HUDEP-2 (cell line): ENCODE measurements around the gene FTSJ3.
"Not testable (repeated sequence)": the region's sequence is repeated elsewhere in the genome, so short reads cannot be mapped to it uniquely, and the experiment has no call there.

Experiments used
- DNase-seq, 76 experiments: peaks; one replicate each; lab custom pipeline; 2025; ENCODE audit not compliant: unreplicated experiment in 76 of 76; lab: John Stamatoyannopoulos, UW

The FTSJ3 gene

DNA sequence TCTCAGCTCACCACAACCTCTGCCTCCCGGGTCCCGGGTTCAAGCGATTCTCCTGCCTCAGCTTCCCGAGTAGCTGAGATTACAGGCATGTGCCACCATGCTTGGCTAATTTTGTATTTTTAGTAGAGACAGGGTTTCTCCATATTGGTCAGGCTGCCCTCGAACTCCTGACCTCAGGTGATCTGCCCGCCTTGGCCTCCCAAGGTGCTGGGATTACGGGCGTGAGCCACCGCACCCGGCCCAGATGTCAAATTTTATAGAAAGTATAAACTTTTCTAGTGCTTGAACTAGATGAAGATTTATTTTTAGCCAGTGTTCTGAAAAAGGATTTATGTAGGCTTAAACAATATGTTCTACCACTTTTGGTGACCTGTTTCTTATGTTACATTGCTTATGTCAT is 31.1 kb downstream of the FTSJ3 start:
- not testable (repeated sequence) for DNase-seq

DNA sequence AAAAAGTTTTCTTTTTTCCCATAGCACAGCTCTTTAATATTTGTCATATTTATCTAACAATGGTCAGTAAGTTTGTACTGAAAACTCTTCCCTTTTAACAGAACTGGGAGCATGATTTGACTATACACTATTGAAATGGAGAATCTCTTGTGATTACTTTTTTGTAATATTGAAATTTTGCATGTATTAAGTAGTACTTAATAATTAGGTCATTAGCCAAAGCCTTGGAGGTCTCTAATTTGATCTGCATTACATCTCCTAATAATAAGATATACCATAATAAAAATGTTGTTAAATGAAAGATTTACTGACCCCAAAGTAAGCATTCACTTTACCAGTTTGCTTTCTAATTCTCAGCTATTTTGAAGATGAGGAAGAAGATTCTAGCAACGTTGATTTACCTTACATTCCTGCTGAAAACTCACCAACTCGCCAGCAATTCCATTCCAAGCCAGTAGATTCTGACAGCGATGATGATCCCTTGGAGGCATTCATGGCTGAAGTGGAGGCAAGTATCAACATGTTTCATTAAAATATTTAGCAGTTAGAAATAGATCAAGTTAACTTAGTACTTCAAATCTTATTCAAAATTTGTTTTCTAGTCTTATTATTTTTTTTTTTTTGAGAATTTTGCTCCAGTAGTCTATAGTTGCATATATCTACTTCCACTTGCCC is 35.3 kb downstream of the FTSJ3 start:
- no peak for DNase-seq

DNA sequence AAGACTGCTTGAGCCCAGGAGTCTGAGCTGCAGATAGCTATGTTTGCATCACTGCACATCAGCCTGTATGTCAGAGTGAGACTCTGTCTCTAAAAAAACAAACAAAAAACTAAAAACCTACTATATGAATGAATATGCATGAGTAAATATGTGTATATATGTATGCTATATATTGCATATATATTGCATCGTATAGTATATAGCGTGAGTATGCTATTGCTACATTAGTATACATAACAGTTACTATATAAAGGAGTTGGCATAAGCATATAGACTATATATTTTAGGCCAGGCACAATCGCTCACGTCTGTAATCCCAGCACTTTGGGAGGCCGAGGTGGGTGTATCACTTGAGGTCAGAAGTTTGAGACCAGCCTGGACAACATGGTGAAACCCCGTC is 37.4 kb downstream of the FTSJ3 start:
- no peak for DNase-seq

DNA sequence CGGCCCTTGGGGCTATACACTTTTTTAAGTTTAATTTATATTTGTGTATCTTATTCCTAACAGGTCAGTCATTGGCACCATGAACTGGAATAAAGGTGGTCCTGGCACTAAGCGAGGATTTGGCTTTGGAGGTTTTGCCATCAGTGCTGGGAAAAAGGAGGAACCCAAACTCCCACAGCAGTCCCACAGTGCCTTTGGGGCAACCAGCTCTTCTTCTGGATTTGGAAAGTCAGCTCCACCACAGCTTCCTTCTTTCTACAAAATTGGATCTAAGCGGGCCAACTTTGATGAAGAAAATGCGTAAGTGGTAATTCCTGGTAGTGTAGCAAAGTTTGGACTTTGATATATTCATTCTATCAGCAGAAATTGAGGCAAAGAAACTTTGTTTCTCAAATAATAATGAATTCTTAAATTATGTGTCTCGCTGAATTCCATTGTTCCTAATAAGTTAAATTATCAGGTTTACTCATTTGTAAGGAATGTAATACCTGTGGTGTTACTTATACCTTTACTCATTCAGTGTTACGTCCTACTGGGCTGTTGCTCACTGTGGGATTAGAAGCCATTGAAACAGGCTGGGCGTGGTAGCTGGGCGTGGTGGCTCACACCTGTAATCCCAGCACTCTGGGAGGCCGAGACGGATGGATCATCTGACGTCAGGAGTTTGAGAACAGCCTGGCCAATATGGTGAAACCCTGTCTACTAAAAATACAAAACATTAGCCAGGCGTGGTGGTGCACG is 40.3 kb downstream of the FTSJ3 start:
- no peak for DNase-seq

DNA sequence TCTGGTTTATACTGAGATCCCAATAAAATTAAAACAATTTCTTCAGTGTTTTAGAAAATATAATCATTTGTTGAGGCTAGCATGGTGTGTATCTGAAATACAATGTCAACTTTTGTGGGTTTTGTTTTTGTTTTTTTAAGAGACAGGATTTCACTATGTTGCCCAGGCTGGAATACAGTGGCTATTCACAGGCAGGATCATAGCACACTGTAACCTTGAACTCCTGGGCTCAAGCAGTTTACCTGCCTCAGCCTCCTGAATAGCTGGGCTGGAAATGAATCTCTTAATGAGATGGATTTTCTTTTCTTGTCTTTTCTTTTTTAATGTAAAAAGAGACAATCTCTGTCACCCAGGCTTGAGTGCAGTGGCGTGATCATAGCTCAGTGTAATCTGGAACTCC is 41.3 kb downstream of the FTSJ3 start:
- DNase-seq, result no peak

DNA sequence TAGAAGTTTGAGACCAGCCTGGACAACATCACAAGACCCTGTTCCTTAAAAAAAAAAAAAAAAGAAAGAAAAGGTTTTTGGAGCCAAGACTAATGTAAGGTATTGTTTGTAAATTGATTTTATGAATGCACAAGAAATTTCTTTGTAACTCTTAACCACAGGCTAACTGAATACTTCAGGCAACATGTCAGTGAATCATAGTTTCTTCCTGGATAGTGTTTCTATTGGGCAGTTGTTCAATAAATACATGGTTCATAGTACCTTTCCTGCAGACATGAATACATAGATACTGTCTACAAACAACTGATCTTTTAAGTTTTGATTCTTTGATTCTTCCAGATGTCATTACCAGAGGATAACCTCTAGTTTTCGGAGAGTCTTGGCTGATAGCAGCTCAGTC is 41.9 kb downstream of the FTSJ3 start:
- DNase-seq, result no peak

DNA sequence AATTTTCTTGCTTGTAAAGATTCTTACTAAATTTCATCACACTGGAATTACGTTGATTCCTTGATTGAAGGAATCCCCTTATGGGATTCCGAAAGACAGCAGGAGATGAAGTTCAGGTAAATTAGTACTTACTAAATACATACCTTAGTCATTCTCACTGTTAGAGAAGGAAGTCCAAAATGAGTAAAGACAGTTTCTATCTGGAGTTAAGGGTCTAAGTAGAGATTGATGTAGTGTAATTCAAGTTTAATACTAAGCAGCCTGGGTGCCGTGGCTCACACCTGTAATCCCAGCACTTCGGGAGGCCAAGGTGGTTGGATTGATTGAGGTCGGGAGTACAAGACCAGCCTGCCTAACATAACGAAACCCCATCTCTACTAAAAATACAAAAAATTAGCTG is 43.9 kb downstream of the FTSJ3 start:
- no peak for DNase-seq

DNA sequence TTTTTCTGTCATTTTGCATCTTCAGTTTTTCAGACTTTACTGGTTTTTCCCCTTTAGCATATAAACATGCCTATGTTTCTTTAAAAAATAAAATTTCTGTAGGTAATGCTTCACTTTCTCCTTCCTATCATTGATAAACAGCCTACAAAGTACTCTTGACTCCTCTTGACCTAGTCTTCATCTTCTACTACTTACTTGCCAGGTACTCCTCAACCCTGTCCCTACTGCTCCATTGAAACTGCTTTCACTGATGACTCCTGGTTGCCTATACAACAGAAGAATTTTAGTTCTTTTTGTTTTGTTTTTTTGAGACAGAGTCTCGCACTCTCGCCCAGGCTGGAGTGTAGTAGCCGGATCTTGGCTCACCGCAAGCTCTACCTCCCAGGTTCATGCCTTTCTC is 46.5 kb downstream of the FTSJ3 start:
- no peak for DNase-seq

DNA sequence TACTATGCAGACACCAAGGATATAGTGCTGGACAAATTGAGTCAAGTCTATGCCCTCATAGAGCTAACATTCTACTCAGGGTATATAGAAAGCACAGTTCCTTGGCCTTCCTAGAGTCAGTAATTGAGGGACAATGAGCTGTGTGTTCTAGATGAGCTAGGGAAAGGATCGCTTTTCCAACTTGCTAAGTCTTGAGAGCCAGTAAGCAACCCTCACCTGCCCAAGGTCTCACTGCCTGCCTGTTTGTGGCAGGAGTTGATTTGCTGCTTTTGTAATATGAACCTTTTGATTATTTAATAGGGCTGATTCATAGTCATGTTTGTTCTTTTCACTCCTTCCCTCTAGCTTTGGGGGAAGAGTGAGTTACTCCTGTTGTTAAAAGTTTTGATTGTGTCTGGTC is 47.0 kb downstream of the FTSJ3 start:
- DNase-seq, result no peak

DNA sequence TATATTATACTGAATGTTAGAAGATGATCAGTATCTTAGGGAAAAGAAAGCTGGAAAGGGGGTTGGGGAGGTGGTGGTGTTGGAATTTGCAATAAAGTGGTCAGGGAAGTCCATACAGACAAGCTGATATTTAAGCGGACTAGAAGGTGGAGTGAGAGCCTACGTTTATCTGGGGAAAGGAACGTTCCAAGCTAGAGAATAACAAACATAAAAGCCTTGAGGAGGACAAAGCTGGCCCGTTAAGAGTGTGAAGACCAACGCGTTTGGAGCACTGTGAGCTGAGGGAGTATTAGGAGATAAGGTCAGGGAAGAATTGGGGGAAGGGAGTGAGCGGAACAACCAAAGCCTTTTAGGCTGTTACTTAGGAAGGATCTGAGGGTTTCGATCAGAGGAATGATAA is 52.0 kb downstream of the FTSJ3 start:
- peak in 15 of 76 experiments; percentile 2 to 24 (median 8) for DNase-seq

DNA sequence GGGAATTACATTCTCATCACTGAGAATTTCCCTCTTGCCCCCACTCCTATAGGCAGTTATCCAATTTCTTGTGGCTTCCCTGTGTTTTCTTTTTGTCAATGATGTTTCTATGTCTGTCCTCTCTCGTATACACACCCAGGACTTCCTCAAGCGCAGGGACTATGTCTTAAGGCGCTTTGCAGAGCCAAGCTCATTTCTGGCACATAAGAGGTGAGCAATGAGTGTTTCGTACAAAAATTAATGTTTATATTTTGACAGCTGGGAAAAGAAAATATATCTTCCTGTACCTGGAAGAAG is 52.5 kb downstream of the FTSJ3 start:
- peak in 3 of 76 experiments; percentile 3 to 36 (median 14) for DNase-seq

DNA sequence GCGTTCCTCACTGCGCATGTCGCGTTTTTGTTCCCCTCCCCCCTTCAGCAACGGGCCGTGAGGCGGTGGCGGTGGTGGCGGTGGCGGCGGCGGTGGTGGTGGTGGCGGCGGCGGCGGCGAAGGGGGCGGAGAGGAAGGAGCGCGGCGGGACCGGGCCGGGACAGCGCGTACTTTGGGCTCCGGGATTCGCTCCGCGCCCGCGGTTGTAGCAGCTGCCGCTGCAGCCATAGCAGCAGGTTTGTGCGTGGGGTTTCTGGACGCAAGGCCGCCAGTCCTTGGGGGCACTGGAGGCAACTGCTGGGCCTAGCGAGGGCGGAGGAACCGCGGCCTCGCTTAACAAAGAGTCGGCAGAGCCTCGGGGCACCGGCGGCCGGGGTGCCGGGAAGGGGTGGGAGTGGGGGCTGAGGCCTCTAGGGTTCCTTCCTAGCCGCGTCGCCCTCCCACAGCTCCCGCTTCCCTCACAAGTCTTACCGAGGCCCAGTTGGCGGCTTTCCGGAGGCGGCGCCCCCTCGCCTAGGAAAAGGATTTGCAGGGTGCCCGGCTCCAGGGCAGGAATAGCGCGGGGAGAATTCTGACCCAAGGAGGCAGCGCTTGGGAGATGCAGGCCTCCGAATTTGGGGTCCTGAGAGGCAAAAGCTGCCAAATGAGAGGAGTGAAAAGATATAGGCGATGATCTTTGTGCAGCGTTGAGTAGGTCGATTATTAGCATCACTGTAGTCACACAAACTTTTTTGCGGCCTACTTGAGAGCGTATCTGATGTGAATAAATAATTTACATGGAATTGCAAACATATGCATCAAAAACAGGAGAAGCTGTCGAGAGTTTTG is 53.1 kb downstream of the FTSJ3 start, which contains the start of gene DDX42:
DDX42 (plus strand) TSS at position 30 of the 828 bp plus-strand sequence. CDS start 12,880 bp downstream, outside the sequence.
- peak in 32 of 76 experiments; percentile 6 to 91 (median 46) for DNase-seq

DNA sequence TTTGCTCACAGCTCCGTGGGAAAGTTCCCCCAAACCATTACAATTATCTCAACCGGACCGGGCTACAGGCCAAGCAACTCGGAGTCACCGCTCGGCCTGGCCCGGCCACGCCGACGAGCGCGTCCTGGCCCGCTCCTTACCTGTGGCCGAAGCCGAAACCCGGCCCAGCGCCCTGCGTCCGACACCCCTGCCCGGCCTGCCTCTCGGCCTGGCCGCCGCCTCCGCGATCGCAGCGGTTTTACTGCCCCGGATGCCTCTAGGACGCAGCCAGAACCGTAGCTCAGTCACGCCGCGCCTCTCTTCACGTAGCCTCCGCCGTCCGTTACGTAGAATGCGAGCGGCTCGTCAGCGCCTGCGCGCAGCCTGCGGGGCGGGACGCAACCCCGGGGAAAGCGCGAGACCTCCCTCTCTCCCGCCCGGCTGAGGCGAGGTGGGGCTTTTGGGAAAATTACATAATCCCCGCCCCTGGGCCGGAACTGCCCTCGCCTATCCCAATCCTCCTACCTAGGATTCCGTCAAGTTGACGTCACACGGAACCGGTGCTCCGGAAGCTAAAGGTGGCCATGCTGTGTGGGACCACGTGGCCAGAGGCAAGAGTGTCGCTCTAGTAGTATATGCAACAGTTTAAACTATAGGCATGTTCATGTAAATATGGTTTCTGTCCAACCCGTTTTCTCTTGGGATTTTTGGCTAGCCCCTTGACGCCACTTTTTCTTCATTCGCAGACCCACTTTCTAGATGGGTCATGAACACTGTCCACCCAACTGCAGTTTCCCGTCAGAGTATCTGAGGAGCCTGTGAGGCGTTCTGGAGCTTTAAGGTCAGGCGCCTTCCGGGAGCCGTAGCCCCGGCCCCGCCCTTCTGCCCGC is 54.0 kb downstream of the FTSJ3 start, which contains the start of gene CCDC47:
CCDC47 (minus strand) TSS at position 326 of the 869 bp plus-strand sequence. CDS start 7,422 bp downstream, outside the sequence.
- peak; percentile 22 to 99 (median 98) for DNase-seq

DNA sequence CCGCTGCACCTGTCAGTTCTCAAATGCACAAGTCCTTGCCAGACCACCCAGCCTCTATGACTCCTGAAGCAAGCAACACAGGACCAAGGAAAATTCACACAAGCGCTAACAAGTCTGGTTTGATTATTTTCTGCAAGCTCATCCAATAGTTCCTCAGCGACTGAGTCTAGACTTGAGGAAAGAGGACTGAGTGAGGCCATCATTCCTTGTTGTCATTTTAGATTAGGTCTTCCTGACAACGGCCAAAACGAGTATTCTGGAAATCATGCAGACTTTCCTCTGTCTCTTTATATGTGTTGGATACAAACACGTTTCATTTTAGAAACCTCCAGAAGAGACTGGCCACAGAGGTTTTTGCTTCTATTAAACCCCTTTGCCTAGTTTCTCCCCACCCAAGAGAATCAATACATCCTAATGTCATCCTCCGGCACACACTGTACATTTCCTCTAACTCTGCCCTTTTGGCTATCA is 54.6 kb downstream of the FTSJ3 start:
- peak in 7 of 76 experiments; percentile 1 to 40 (median 12) for DNase-seq
